DMS153 treated with DMSO at 0.1 percent for 48 hours (cell line): ENCODE measurements around the gene CELSR1.

Experiments
- DNase-seq: peaks from one replicate; lab custom pipeline; 2025; ENCODE audit not compliant: unreplicated experiment; lab: John Stamatoyannopoulos, UW

CELSR1 gene

GRCh38 chr22:46574993-46575910 lies 37.8 kb upstream of the CELSR1 start:
- peak; percentile 59 for DNase-seq

- no peak for DNase-seq
Observed at GRCh38 chr22:46574438-46574992, 37.1 kb upstream of the CELSR1 start.

GRCh38 chr22:46573781-46574437 lies 36.5 kb upstream of the CELSR1 start:
- DNase-seq, result no peak

GRCh38 chr22:46572911-46573780 lies 35.7 kb upstream of the CELSR1 start:
- DNase-seq, result no peak

GRCh38 chr22:46571642-46572250 lies 34.3 kb upstream of the CELSR1 start:
- no peak for DNase-seq

- DNase-seq, result no peak
Observed at GRCh38 chr22:46569848-46570695, 32.7 kb upstream of the CELSR1 start.

GRCh38 chr22:46569055-46569847 lies 31.8 kb upstream of the CELSR1 start:
- DNase-seq, result no peak

GRCh38 chr22:46568102-46568809 lies 30.8 kb upstream of the CELSR1 start:
- DNase-seq, result no peak

- DNase-seq, result no peak
Observed at GRCh38 chr22:46567471-46567870, 30.1 kb upstream of the CELSR1 start.

GRCh38 chr22:46564084-46564714 lies 26.8 kb upstream of the CELSR1 start:
- no peak for DNase-seq

GRCh38 chr22:46563381-46564083 lies 26.1 kb upstream of the CELSR1 start:
- DNase-seq, result peak; percentile 66

- DNase-seq, result no peak
Observed at GRCh38 chr22:46561435-46561905, 24.1 kb upstream of the CELSR1 start.

- no peak for DNase-seq
Observed at GRCh38 chr22:46560696-46561295, 23.4 kb upstream of the CELSR1 start.

- DNase-seq, result no peak
Observed at GRCh38 chr22:46557736-46558480, 20.5 kb upstream of the CELSR1 start.

- DNase-seq, result no peak
Observed at GRCh38 chr22:46556775-46557174, 19.4 kb upstream of the CELSR1 start.

GRCh38 chr22:46553189-46553588 lies 15.8 kb upstream of the CELSR1 start:
- no peak for DNase-seq
